Measurements from ENCODE around the gene YTHDC1.

Gene YTHDC1

GRCh38 chr4:68360231-68360968, 10.5 kb upstream of the YTHDC1 start:
- in situ Hi-C loops (cut with MboI; ENCODE audit: low sequenced_read_pairs), result no loop called here

- in situ Hi-C loops (cut with MboI; ENCODE audit: low sequenced_read_pairs), result no loop called here
Measured at GRCh38 chr4:68359508-68359907, 9.6 kb upstream of the YTHDC1 start.

- in situ Hi-C loops (cut with MboI; ENCODE audit: low sequenced_read_pairs), result no loop called here
Measured at GRCh38 chr4:68358988-68359387, 9.1 kb upstream of the YTHDC1 start.

GRCh38 chr4:68352791-68353190, 2.9 kb upstream of the YTHDC1 start:
- in situ Hi-C loops (cut with MboI; ENCODE audit: low sequenced_read_pairs), result no loop called here

- in situ Hi-C loops (cut with MboI; ENCODE audit: low sequenced_read_pairs), result no loop called here
Measured at GRCh38 chr4:68349279-68349648, 626 bp downstream of the YTHDC1 start.

- in situ Hi-C loops (cut with MboI; ENCODE audit: low sequenced_read_pairs), result no loop called here
Measured at GRCh38 chr4:68348577-68348976, 1.3 kb downstream of the YTHDC1 start.

- in situ Hi-C loops (cut with MboI; ENCODE audit: low sequenced_read_pairs), result no loop called here
Measured at GRCh38 chr4:68347845-68348244, 2.0 kb downstream of the YTHDC1 start.

GRCh38 chr4:68346461-68346860, 3.4 kb downstream of the YTHDC1 start:
- in situ Hi-C loops (cut with MboI; ENCODE audit: low sequenced_read_pairs), result no loop called here

- in situ Hi-C loops (cut with MboI; ENCODE audit: low sequenced_read_pairs), result no loop called here
Measured at GRCh38 chr4:68344785-68345184, 5.1 kb downstream of the YTHDC1 start.

- in situ Hi-C loops (cut with MboI; ENCODE audit: low sequenced_read_pairs), result no loop called here
Measured at GRCh38 chr4:68344049-68344448, 5.8 kb downstream of the YTHDC1 start.

- in situ Hi-C loops (cut with MboI; ENCODE audit: low sequenced_read_pairs), result no loop called here
Measured at GRCh38 chr4:68342134-68342533, 7.8 kb downstream of the YTHDC1 start.

GRCh38 chr4:68338625-68339024, 11.3 kb downstream of the YTHDC1 start:
- in situ Hi-C loops (cut with MboI; ENCODE audit: low sequenced_read_pairs), result no loop called here

GRCh38 chr4:68337522-68337921, 12.4 kb downstream of the YTHDC1 start:
- in situ Hi-C loops (cut with MboI; ENCODE audit: low sequenced_read_pairs), result no loop called here

GRCh38 chr4:68337004-68337403, 12.9 kb downstream of the YTHDC1 start:
- in situ Hi-C loops (cut with MboI; ENCODE audit: low sequenced_read_pairs), result no loop called here

- in situ Hi-C loops (cut with MboI; ENCODE audit: low sequenced_read_pairs), result no loop called here
Measured at GRCh38 chr4:68336530-68336929, 13.4 kb downstream of the YTHDC1 start.

GRCh38 chr4:68326141-68326540, 23.7 kb downstream of the YTHDC1 start:
- in situ Hi-C loops (cut with MboI; ENCODE audit: low sequenced_read_pairs), result no loop called here

GRCh38 chr4:68324519-68325262, 25.2 kb downstream of the YTHDC1 start:
- in situ Hi-C loops (cut with MboI; ENCODE audit: low sequenced_read_pairs), result no loop called here

GRCh38 chr4:68319040-68319439, 30.9 kb downstream of the YTHDC1 start:
- in situ Hi-C loops (cut with MboI; ENCODE audit: low sequenced_read_pairs), result no loop called here

- in situ Hi-C loops (cut with MboI; ENCODE audit: low sequenced_read_pairs), result no loop called here
Measured at GRCh38 chr4:68316193-68316969, 33.5 kb downstream of the YTHDC1 start.

GRCh38 chr4:68310651-68311247, 39.1 kb downstream of the YTHDC1 start:
- in situ Hi-C loops (cut with MboI; ENCODE audit: low sequenced_read_pairs), result no loop called here

- in situ Hi-C loops (cut with MboI; ENCODE audit: low sequenced_read_pairs), result no loop called here
Measured at GRCh38 chr4:68304731-68305130, 45.2 kb downstream of the YTHDC1 start.
